ENCODE results near the gene CPED1. TPM values are rescaled to one million over a fixed set of nuclear protein-coding genes. Genes with fewer than 3 reads are reported as not detected.
"Not testable (repeated sequence)": the region's sequence is repeated elsewhere in the genome, so short reads cannot be mapped to it uniquely, and the experiment has no call there.

Gene CPED1
- total and polyA plus RNA-seq, 9 donors: 6.6 to 26.6 (median 10.8) TPM

DNA sequence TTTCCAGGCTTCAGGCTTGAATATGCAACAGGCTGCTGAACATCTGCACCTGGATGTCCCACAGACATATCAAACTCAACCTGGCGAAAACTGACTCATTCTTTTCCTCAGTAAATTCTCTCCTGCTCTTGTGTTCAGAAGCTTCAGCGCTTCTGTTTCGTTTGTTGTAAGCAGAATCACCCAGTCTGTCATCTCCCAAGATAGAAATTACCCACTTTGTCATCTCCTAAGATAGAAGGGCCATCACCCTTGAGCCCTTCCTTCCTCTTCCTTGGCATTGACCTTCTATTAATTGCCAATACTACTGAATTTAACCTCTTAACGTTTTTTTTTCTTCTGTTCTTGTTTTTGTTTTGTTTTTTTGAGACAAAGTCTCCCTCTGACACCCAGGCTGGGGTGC, 59.7 kb downstream of the CPED1 start:
- DNase-seq: no peak
- Histone ChIP-seq H3K27ac (ENCODE audit: low read length) (no peak overlapping the region), H3K27me3 (ENCODE audit: control insufficient read depth, insufficient read depth, low read length) (no peaks in the 10 kb centered on the region), H3K36me3 (ENCODE audit: control insufficient read depth, insufficient read depth, low read length) (no peaks in the 10 kb centered on the region), H3K9me3 (replicated peaks; ENCODE audit: control insufficient read depth, low read depth, low read length) (no peaks in the 10 kb centered on the region), H3K4me3 (ENCODE audit: low read length) (no peak overlapping the region), H3K4me1 (ENCODE audit: control insufficient read depth, insufficient read depth, low read length) (no peaks in the 10 kb centered on the region)
- WGBS (ENCODE audit: insufficient coverage): 100% methylated on average over 1 of the region's 4 CpGs

DNA sequence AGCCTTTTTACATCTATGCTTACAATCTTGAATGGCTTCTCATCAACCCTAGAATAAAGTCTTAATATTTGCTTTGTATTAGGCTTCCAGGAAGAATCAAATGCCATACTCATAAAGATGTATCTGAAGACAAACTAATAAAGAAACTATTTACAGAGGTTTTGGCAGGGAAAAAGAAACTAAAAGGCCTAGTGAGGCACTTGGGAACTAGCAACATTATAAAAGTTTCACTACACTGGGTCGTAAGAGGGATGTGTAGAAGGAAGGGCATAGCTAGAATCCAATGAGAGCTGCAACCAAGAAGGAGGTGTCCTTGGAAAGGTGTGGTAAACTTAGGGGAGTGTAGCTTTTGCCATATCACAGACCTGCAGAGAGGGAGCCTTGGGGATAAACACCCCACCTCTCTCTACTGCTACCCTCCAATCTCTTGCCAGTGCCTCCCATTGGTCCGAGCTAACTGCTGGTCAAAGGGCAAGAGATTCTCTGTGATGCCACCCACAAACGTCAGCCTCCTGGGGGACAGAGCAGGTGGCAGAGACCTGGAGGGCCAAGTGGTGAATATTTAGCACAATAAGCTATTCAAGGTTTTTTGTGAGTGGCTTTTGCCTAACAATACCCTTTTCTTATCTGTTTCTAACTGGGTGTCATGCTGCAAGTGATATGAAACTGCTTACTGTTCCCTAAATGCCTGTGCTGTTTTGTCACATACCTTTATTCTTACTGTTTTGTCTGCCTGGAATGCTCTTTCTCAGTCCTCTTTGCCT, 60.7 kb downstream of the CPED1 start:
- Histone ChIP-seq H3K4me3 (ENCODE audit: low read length) (no peak overlapping the region), H3K27ac (ENCODE audit: low read length) (no peak overlapping the region)
- DNase-seq: no peak

DNA sequence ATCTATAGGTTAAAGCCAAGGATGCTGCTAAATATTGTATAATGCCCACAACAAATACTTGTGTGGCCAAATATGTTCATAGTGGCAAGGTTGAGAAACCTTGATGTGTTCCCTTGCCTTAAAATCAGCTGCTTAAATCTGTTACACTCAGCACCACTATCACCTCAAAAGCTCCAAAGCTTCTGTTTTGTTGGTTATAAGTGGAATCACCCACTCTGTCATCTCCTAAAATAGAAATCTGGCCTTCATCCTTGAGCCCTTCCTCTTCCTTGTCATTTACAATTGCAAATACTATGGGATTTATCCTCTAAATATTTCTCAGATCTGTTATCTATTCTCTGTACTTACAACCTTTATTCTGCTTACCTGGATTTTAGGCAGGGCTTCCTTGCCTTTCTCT, 61.4 kb downstream of the CPED1 start:
- Histone ChIP-seq H3K27me3 (ENCODE audit: control insufficient read depth, insufficient read depth, low read length) (no peaks in the 10 kb centered on the region), H3K9me3 (replicated peaks; ENCODE audit: control insufficient read depth, low read depth, low read length) (no peaks in the 10 kb centered on the region), H3K4me3 (ENCODE audit: low read length) (no peak overlapping the region), H3K27ac (ENCODE audit: low read length) (no peak overlapping the region), H3K36me3 (ENCODE audit: control insufficient read depth, insufficient read depth, low read length) (no peaks in the 10 kb centered on the region), H3K4me1 (ENCODE audit: control insufficient read depth, insufficient read depth, low read length) (no peaks in the 10 kb centered on the region)
- DNase-seq: no peak

More for the DNA sequence above, 60.7 kb downstream of the CPED1 start:
- WGBS (ENCODE audit: insufficient coverage): 40% methylated on average over 1 of the region's 3 CpGs
- Histone ChIP-seq H3K27me3 (ENCODE audit: control insufficient read depth, insufficient read depth, low read length) (no peaks in the 10 kb centered on the region), H3K9me3 (replicated peaks; ENCODE audit: control insufficient read depth, low read depth, low read length) (no peaks in the 10 kb centered on the region), H3K36me3 (ENCODE audit: control insufficient read depth, insufficient read depth, low read length) (no peaks in the 10 kb centered on the region), H3K4me1 (ENCODE audit: control insufficient read depth, insufficient read depth, low read length) (no peaks in the 10 kb centered on the region)

DNA sequence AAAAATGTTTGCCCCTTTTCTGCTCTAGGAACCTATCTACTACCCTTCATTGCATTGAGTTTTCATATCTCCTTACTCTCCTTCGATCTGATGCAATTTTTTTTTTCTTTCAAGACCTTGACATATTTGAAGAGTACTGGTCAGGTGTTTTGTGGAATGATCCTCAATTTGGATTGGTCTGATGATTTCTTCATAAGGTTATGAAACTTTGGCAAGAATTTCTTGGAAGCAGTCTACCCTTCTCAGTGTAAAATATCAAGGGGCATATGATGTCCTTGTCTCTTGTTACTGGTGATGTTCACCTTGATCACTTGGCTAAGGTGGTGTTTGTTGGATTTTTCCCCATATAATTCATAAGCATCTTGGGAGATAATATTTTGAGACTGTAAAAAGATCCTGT, 64.7 kb downstream of the CPED1 start:
- no peak overlapping the region for H3K4me3 ChIP-seq (ENCODE audit: low read length)
- no peaks in the 10 kb centered on the region for H3K36me3 ChIP-seq (ENCODE audit: control insufficient read depth, insufficient read depth, low read length)
- H3K27me3 ChIP-seq (ENCODE audit: control insufficient read depth, insufficient read depth, low read length): no peaks in the 10 kb centered on the region
- DNase-seq: no peak
- no CpG with 5 or more reads among the region's 1 CpG for WGBS (ENCODE audit: insufficient coverage)
- no peaks in the 10 kb centered on the region for H3K4me1 ChIP-seq (ENCODE audit: control insufficient read depth, insufficient read depth, low read length)
- H3K27ac ChIP-seq (ENCODE audit: low read length): no peak overlapping the region
- H3K9me3 ChIP-seq (replicated peaks; ENCODE audit: control insufficient read depth, low read depth, low read length): no peaks in the 10 kb centered on the region

DNA sequence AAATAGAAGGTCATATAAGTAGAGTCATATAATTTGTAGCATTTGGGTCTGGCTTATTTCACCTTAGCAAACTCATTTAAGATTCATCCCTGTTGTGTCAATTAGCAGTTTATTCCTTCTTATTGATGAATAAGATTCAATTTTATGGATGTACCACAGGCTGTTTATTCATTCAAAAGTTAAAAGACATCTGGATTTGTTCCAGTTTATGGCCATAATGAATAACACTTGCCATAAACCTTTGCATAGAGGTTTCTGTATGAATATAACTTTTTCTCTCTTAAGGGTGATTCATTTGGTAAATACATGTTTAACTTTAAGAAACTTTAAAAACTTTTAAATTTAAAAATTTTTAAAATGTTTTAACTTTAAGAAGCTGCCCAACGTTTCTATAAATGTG, 66.4 kb downstream of the CPED1 start:
- no peak overlapping the region for H3K27ac ChIP-seq (ENCODE audit: low read length)
- no peak overlapping the region for H3K4me3 ChIP-seq (ENCODE audit: low read length)
- no peak for DNase-seq
- H3K4me1 ChIP-seq (ENCODE audit: control insufficient read depth, insufficient read depth, low read length): no peaks in the 10 kb centered on the region
- H3K36me3 ChIP-seq (ENCODE audit: control insufficient read depth, insufficient read depth, low read length): no peaks in the 10 kb centered on the region
- no CpG with 5 or more reads among the region's 1 CpG for WGBS (ENCODE audit: insufficient coverage)
- no peaks in the 10 kb centered on the region for H3K27me3 ChIP-seq (ENCODE audit: control insufficient read depth, insufficient read depth, low read length)
- no peaks in the 10 kb centered on the region for H3K9me3 ChIP-seq (replicated peaks; ENCODE audit: control insufficient read depth, low read depth, low read length)

DNA sequence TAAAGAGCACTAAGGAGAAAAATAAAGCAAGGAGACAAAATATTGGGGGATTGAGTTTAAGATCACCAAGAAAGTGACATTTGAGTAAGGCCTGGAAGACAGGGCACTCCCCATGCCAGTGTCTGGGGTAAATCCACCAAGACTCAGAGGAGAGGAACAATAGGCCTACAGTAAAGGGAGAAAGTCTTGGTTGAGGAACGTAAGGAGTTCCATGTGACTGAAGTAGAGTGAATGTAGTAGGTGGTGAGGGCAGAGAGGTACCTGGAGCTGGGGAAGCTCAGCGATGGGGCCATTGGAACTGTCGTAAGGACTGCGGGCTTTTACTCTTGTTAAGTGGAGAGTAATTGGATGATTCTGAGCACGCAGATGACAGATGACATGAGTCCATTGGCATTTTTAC, 69.4 kb downstream of the CPED1 start:
- WGBS (ENCODE audit: insufficient coverage): 76% methylated on average over 5 of the region's 5 CpGs
- H3K27me3 ChIP-seq (ENCODE audit: control insufficient read depth, insufficient read depth, low read length): no peaks in the 10 kb centered on the region

DNA sequence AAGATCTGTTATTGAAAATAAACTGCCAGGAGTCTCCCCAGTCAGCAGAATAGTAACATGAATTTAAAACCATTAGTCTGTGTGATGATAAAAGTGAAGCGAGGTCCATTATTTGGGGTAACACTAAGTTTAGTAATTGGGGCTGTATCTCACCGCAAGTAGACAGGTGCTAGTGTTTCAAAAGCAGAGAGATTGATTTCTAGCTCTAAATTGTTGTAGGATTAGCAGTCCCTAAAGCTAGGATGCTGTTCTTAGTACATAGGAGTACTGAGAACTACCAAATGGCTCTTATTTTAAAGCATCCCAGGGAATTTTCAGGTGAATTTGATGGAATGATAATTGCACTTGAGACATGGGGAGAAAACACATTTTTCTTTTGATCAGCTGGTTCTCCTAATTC, 70.5 kb downstream of the CPED1 start:
- no peak overlapping the region for H3K27ac ChIP-seq (ENCODE audit: low read length)
- H3K4me1 ChIP-seq (ENCODE audit: control insufficient read depth, insufficient read depth, low read length): no peaks in the 10 kb centered on the region
- no peak for DNase-seq
- no CpG with 5 or more reads among the region's 2 CpGs for WGBS (ENCODE audit: insufficient coverage)
- H3K36me3 ChIP-seq (ENCODE audit: control insufficient read depth, insufficient read depth, low read length): no peaks in the 10 kb centered on the region
- H3K27me3 ChIP-seq (ENCODE audit: control insufficient read depth, insufficient read depth, low read length): no peaks in the 10 kb centered on the region
- H3K4me3 ChIP-seq (ENCODE audit: low read length): no peak overlapping the region
- H3K9me3 ChIP-seq (replicated peaks; ENCODE audit: control insufficient read depth, low read depth, low read length): no peaks in the 10 kb centered on the region

More for the DNA sequence above, 69.4 kb downstream of the CPED1 start:
- H3K4me1 ChIP-seq (ENCODE audit: control insufficient read depth, insufficient read depth, low read length): no peaks in the 10 kb centered on the region
- H3K27ac ChIP-seq (ENCODE audit: low read length): no peak overlapping the region
- no peaks in the 10 kb centered on the region for H3K36me3 ChIP-seq (ENCODE audit: control insufficient read depth, insufficient read depth, low read length)
- no peaks in the 10 kb centered on the region for H3K9me3 ChIP-seq (replicated peaks; ENCODE audit: control insufficient read depth, low read depth, low read length)
- no peak overlapping the region for H3K4me3 ChIP-seq (ENCODE audit: low read length)
- no peak for DNase-seq

DNA sequence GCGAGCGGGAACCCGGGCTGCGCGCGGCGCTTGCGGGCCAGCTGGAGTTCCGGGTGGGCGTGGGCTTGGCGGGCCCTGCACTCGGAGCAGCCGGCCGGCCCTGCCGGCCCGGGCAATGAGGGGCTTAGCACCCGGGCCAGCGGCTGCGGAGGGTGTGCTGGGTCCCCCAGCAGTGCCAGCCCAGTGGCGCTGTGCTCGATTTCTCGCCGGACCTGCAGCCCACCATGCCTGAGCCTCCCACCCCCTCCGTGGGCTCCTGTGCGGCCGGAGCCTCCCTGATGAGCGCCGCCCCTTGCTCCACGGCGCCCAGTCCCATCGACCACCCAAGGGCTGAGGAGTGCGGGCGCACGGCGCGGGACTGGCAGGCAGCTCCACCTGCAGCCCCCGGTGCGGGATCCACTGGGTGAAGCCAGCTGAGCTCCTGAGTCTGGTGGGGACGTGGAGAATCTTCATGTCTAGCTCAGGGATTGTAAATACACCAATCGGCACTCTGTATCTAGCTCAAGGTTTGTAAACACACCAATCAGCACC, 71.5 kb downstream of the CPED1 start:
- H3K27ac ChIP-seq (ENCODE audit: low read length); H3K36me3 ChIP-seq (ENCODE audit: control insufficient read depth, insufficient read depth, low read length): not testable (repeated sequence)

DNA sequence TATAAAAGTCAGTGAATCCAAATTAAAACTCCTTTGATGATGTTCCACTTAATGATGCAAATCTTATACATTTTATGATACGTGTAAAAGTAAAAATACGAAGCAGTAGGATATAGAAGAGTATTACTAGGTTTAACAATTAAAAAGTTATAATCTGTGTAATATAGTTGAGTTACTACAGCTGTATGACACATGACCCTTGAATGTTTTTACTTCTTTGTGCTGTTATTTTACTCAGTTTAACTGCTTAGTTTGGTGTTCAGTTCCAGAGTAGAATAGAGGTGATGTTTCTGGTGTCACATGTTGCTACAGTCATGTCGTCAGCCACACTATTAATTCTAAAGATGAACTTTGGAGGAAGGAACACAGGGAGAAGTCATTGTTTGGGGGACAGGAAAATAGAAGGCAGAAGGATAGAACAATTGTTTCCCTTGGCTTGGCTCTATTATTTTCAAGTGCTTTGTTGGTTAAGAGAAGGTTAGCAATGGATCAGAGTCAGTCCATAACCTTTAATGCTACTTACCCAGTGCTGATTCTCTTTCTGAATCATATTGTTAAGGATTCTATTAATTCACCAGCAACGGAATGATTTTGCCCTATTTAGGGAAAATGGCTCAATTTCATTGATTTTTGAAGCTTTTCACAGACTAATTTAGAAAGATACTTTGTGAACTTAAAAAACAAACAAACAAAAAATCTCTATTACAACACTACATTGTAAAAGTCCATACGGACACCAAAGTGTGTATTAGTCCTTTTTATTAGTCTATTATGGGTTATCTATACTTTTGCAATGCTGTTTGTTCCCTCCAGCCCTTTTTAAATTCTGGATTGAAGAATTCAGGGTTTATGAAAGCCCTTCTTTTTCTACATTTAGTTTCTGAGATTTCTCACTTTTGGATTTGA, 73.4 kb downstream of the CPED1 start:
- H3K27ac ChIP-seq (ENCODE audit: low read length): no peak overlapping the region
- H3K4me1 ChIP-seq (ENCODE audit: control insufficient read depth, insufficient read depth, low read length): no peaks in the 10 kb centered on the region
- no peak overlapping the region for H3K4me3 ChIP-seq (ENCODE audit: low read length)
- H3K27me3 ChIP-seq (ENCODE audit: control insufficient read depth, insufficient read depth, low read length): no peaks in the 10 kb centered on the region
- H3K36me3 ChIP-seq (ENCODE audit: control insufficient read depth, insufficient read depth, low read length): no peaks in the 10 kb centered on the region
- no CpG with 5 or more reads among the region's 5 CpGs for WGBS (ENCODE audit: insufficient coverage)
- H3K9me3 ChIP-seq (replicated peaks; ENCODE audit: control insufficient read depth, low read depth, low read length): no peaks in the 10 kb centered on the region
- no peak for DNase-seq

More for the DNA sequence above, 71.5 kb downstream of the CPED1 start:
- H3K9me3 ChIP-seq (replicated peaks; ENCODE audit: control insufficient read depth, low read depth, low read length); DNase-seq; H3K4me1 ChIP-seq (ENCODE audit: control insufficient read depth, insufficient read depth, low read length); H3K27me3 ChIP-seq (ENCODE audit: control insufficient read depth, insufficient read depth, low read length); H3K4me3 ChIP-seq (ENCODE audit: low read length): not testable (repeated sequence)
- 97% methylated on average over 35 of the region's 40 CpGs for WGBS (ENCODE audit: insufficient coverage)

DNA sequence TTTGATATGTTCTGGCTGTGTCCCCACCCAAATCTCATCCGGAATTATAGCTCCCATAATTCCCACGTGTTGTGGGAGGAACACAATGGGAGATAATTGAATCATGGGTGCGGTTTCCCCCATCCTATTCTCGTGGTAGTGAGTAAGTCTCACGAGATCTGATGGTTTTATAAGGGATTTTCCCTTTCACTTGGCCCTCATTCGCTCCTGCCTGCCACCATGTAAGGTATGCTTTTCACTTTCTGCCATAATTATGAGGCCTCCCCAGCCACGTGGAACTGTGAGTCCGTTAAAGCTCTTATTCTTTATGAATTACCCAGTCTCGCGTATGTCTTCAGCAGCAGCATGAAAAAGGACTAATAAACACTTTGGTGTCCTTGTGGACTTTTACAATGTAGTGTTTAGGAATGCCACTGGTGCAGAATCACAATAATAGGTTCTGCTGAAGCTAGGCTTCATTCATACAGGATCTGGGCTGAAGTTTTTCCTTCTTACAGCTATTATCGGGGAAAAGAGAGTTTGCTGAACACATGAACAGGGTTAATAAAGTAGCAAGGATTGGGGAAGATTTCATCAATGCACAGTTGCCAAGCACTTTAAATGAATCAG, 74.3 kb downstream of the CPED1 start:
- Histone ChIP-seq H3K4me3 (ENCODE audit: low read length) (no peak overlapping the region), H3K4me1 (ENCODE audit: control insufficient read depth, insufficient read depth, low read length) (no peaks in the 10 kb centered on the region), H3K27me3 (ENCODE audit: control insufficient read depth, insufficient read depth, low read length) (no peaks in the 10 kb centered on the region), H3K36me3 (ENCODE audit: control insufficient read depth, insufficient read depth, low read length) (no peaks in the 10 kb centered on the region), H3K9me3 (replicated peaks; ENCODE audit: control insufficient read depth, low read depth, low read length) (no peaks in the 10 kb centered on the region), H3K27ac (ENCODE audit: low read length) (no peak overlapping the region)
- WGBS (ENCODE audit: insufficient coverage): no CpG with 5 or more reads among the region's 11 CpGs
- no peak for DNase-seq
